Measurements from ENCODE around the gene ZNF322.

The ZNF322 gene

DNA sequence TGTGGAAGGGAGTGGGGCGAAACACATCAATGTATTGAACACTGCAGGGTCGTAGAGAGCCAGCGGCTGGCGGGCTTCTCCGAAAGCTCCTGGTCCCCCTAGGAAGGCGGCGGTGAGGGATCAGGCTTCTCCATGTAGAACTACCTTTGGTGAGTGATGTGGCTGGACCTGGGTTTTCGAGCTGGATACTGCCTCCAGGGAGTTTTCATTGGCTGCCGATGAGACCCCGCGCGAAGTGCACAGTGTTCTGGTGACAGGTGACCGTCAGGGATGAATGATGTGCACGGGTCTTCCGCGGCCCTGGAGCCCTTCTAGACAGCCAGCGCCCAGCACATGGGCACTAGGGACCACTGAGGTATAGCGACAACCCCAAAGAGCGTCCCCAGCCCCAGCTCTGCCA lies 46.3 kb downstream of the ZNF322 start:
- DNase-seq, result no peak

DNA sequence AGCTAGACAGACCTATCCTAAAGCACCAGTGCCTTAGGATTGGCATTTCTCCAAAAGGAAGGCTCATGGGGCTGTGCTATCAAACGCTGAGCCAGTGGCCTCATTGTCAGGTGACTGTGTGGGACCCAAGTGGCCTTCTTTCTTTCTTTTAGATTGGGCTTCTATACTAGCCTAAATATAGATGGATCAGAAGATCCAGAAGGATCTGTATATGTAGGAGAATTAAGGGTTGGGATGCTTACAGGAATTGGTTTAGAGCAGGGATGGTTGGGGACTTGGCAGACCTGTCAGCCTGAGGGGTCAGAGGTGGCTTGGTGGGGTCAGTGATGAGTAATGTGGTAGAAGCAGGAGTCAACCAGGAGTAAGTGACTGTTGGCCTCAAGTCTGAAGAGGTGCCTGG lies 47.9 kb downstream of the ZNF322 start:
- no peak for DNase-seq

DNA sequence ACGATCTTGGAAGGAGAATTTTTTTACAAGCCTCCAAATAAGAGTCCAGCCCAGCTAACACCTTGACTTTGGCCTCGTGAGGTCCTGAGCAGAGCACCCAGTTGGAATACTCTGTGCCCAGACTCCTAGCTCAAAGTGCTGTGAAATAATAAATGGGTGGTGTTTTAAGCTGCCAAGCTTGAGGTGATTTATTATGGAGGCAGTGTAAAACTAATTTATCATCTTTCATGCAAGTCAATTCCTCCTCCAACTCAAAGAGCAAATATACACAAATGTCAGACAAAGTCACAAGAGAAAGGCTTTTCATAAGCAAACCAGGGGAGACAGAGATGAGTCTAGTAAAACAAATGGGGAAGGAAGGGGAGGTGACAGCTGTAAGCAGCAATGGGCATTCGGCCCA lies 50.1 kb downstream of the ZNF322 start:
- no peak for DNase-seq

DNA sequence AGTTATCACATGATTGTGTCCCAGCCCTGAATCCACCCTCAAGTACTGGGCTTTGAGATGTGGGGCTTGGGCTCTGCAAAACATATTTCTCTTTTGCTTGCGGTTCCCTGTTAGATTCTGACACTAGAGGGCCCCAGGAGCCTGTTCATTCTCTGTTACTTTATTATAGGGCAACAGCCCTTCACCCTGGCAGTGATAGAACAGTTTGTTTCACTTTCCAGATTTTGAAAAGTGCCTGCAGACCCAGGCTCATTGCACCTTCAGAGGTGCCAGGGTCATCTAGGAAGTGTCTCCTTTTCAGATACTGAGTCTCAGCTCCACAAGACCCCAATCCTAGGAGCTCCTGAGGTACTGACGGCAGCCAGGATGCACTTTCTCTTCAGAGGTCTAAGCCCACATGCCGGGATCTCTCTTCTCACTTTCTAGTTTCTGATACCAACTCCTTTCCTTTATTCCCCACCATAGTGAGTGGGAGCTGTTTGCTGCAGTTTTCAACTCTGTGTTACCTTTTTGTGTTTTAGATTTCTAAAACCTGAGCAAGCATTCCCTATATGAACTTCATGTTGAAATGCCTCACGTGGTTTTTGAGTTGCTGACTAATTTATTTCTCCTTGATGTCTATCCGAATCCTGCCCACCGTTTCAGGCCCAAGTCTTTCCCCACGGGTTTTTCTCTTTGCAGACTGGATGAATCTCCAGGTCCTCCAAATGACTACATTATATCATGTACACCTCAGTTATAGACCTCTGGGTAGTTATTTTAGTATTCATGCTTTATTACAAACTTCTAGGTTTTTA lies 51.9 kb downstream of the ZNF322 start:
- peak; percentile 48 for DNase-seq

DNA sequence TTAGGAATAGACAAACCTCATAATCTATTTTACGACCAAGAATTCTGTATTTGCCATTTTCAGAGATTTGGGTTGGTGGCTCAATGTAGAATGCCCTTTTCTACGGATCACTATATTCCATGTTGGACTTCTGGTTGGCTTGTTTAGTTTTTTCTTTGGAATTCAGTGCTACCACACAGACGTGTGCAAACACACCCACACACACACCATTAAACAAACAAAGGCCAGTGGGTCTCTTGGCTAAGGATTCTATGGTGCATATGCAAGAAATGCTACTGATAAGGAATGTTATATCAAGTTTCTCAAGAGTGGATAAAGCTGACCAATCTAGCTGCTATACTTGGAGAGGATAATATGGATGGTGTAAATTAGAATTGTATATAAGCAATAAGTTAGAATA lies 54.7 kb downstream of the ZNF322 start:
- no peak for DNase-seq

DNA sequence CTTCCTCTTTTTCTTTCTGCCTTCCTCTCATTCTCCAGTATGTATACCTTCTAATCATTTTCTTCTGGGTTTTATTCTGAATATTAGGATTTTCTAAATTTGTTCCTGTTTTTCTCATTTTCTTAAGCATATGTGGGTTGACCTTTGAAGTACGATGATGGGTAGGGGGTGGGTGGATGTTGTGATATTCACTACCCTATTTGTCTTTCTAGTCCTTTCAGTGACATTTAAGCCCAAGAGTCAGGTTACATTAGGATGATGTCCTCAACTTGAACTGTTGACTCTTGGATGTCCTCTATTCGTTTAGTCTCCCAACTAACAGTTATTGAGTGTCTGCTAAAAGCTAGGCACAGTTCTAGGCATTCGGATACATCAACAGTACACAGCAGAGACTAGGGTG lies 55.5 kb downstream of the ZNF322 start:
- no peak for DNase-seq

DNA sequence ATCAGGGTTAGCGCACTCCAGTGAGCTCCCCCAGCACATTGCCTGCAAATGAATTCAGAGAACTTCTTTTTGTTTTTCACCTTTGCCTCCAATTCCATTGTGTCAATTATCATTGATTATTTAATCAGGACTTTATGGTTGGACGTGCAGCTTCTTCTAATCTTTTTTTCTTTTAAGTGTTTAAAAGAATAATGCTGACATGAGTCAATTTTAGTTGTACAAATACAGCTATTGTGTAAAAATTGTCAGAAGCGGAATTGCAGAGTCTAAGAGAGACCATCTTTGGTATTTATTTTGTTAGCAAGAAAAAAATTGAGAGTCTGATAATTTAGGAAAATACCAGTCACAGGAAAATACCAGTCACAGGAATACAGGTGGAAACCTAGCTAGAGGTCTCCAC lies 57.3 kb downstream of the ZNF322 start:
- DNase-seq, result no peak

DNA sequence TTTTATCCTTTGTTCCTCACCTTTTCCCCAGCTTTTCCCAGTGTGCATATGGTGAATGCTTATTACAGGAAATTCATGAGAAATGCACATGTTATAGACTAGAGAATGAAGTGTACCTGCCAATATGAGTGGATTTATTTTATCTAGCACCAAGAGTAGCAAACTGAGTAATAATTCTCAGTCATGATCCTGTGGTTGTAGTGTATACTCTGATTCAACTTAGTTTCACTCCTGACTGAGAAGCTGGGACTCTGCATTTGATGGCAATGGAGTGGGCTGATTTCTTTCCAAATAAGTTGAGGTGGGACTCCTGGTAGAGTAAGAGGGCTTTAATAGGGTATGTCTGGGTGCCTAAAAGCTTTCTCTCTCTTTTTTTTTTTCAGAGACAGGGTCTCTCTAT lies 58.8 kb downstream of the ZNF322 start:
- DNase-seq, result no peak

DNA sequence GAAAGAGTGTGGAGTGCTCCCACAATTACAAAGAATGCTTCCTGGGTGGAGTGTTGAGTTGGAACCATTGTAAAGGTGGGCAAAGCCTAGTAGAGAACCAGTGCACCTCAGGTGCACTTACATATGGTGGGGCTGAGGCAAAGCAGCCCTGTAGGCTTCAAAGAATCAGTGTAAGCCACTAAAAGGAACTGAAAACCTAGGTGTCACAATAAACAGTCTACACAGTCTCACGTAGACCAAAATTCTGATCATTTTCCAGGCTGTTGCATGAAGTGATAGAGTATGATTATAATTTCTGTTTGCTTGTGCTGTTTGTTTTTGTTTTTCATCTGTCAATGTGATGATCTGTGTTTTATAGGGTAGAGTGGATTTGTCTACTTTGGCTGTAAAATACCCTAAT lies 60.0 kb downstream of the ZNF322 start:
- DNase-seq, result no peak

DNA sequence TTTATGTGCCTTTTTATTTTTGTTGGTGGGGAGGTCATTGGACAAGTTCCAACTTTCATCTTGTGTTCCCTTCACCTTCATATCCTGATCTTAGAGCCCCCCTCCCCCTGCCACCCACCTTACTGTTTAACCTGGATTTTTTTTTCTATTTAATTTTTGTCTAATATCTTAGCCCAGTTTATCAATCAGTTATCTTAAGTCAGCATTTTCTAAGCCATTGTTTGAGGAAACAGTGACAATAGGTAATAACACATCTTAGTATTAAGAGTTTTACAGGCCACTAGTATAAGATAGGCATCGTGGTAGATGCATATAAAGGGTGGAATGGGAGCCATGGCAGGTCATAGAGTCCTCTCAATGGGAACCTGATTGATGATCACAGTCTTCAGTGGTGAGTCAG lies 60.4 kb downstream of the ZNF322 start:
- DNase-seq, result no peak

DNA sequence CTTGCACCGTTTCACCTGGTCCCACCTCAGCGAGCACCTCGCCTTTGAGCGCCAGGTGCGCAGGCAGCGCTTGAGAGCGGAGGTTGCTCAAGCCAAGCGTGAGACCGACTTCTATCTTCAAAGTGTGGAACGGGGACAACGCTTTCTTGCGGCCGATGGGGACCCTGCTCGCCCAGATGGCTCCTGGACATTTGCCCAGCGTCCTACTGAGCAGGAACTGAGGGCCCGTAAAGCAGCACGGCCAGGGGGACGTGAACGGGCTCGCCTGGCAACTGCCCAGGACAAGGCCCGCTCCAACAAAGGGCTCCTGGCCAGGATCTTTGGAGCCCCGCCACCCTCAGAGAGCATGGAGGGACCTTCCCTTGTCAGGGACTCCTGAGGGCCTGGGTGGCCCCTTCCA lies 61.3 kb downstream of the ZNF322 start:
- DNase-seq, result no peak

DNA sequence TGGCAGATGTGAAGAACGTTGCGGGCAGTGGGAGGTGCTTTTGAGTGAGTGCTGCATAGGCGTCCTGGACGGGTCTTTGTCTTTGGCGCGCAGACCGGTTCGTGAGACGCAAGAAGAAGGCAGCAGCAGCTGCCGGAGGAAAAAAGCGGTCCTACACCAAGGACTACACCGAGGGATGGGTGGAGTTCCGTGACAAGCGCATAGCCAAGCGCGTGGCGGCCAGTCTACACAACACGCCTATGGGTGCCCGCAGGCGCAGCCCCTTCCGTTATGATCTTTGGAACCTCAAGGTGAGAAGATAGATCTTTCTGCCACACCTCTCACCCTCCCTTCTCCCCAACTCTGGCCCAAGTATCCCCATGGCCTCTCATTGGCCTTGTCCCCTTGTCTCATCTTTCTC lies 61.7 kb downstream of the ZNF322 start:
- DNase-seq, result no peak

DNA sequence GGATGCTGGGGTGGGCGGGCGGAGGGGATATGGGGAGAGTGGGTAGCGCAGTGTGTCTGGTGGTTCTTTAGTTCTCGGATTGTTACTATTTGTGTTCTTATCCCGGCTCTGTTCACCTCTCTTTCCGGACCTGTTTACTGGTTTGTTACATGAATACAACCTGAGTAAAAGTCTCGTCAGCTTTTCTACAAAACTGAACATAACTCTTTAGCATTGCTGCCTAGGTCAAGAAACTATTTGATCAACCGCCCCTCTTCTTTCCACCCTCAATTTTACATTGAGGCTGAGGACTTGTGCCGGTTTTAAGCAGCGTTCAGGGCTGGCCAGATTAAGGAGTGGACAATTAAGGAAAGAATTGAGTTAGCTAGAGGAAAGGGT lies 62.2 kb downstream of the ZNF322 start:
- DNase-seq, result no peak

DNA sequence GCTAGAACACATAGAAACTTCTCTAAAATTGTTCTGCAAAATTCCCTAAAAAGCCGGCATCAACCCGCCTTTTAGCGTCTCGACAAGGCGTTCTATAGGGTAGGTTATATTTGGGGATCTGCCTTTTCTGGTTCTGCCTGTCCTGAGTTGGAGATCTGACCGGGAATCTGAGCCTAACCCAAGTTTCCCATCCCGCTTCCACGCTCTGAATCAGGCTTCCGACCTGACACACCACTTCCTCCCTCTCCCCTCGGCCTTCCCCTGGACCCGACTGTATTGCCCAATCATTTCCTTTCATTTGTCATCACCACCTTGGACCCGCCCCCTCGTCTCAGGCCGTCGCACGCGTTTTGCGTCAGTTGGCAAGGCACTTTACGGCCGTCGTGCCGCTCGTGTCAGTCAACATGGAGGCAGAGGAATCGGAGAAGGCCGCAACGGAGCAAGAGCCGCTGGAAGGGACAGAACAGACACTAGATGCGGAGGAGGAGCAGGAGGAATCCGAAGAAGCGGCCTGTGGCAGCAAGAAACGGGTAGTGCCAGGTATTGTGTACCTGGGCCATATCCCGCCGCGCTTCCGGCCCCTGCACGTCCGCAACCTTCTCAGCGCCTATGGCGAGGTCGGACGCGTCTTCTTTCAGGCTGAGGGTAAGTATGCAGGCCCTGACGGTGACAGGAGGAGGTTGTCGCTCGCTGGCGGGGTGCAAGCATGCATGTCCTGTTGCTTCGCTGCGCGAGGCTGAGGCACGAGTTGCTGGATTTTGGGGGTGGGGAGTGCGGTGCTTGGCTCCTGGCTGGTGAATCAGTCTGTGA lies 62.8 kb downstream of the ZNF322 start, which contains the start of gene ABT1:
Gene ABT1 (plus strand): TSS at position 375 of the 810 bp plus-strand sequence. CDS start 30 bp downstream, at position 405.
- DNase-seq, result peak; percentile 97

DNA sequence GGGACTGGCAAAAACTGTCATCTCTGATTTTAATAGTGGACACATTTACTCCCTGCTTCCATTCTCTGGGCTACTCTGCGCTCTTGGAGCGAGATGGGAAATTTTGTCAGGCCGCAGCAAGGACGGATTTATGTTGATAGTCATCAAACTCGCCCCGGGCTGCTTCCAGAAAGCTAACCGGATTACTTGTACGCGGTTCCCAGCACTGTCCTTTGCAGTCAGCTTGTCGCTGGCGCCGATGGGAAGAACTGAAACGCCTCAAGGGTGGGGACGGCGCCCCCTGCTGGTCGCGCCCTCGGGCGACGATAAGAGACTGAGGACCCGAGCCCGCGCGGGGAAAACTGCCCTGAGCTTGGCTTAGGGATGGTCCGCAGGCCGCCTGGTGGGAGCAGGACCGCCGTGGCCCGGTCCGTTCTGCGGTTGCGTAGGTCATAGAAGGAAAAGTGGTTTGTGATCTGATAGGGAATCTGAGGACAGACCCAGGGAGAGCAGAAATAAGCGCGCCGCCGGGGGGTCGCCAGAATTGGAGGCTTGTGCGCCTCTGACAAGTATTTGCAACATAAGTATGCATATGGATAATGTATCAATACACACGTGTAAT lies 63.8 kb downstream of the ZNF322 start:
- peak; percentile 86 for DNase-seq

DNA sequence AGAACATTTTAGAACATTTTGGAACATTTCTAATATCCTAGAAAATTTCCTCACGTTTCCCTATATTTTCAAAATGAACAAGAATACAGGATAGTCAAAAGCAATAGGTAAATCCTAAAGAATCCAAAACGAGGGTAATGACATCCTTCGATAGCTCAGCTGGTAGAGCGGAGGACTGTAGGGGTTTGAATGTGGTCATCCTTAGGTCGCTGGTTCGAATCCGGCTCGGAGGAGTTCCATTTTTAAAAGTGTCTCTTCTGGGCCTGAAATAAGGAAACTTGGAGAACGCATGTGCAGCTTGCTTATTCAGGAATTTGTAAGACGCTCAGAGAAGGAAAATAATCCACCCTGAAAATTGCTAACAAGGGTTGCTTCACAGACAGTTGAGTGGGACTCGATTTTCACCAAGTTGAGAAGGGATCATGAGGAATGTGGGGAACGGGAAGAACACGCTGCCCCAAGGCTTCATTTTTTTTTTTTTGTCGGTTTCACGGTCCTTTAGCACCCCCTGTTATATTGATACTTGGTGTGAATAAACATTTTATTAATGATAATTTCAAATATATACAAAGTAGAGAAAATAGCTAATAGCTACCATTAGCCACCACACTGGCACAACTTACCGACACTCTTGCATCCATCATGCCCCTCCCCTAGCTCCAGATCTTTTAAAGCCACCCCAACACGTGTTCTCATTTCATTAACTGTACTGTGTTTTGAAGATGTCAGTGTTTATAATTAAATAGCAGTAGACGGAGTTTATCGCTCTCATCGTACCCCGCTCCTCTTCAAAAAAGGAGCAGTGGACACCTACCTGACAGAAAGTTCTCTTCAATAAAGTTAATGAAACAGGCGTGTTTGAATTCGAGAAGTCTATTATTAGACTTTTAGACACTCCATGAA lies 64.6 kb downstream of the ZNF322 start:
- DNase-seq, result peak; percentile 41

DNA sequence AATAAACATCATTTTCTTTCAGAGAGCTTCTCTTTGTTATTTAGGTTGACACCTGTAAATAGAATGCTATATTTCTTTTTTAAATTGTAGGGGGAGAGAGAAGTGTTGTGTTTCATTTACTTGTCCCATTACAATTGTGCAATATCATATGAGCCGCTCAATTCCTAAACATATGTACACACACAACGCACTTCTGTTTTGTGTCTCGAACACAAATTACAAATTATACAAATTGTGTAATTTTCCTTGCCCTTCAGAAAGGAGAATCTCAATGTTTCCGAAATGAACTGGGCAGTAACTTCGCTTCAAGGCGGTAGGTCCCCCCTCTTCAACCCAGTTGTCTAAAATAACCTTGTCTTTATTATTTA lies 65.4 kb downstream of the ZNF322 start:
- no peak for DNase-seq

DNA sequence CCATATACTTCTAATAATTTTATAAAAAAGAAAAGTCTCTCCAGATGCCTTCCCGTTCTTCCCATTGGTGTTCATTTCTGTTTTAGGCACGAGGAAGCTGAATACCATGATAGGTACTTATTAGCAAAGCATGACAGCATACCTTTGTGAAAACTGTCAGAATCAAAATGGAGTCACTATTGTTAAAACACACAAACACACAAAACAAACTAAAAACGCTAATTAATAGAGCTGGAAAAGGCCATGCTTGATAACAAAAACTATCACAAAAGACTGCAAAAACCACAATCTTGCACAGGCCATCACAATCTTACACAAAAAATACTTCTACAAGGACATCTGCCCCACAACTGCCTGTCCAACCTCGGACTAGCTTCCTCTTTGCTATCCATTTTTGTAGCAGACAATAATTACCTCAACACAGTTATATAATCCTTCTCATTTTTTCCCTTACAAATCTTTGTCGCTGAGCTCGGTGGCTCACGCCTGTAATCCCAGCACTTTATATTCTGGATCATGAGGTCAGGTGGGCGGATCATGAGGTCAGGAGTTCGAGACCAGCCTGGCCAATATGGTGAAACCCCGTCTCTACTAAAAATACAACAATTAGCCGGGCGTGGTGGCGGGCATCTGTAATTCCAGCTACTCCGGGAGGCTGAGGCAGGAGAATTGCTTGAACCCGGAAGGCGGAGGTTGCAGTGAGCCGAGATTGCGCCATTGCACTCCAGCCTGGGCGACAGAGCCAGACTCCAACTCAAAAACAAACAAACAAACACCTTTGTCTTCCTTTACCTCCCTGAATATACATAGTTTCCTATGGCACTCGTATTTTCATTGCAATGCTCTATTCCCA lies 66.0 kb downstream of the ZNF322 start:
- no peak for DNase-seq

DNA sequence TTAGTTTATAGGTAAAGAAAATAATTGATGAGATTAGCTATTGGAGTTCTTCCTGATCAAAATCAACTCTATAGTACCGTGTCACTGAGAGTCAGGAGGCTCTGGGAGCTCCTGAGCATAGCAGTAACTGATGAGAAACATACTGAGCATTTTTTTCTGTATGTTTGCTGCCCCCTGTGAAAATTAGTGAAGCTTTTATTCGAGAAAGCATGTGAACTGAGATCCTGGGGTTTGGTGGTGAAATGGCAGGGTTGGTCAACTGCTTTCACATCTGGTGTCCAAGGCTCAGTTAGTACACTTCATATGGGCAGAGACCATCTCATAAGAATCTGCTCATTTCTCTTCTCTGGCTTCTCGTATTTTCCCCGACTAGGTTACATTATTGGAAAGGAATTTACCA lies 66.9 kb downstream of the ZNF322 start:
- DNase-seq, result no peak

DNA sequence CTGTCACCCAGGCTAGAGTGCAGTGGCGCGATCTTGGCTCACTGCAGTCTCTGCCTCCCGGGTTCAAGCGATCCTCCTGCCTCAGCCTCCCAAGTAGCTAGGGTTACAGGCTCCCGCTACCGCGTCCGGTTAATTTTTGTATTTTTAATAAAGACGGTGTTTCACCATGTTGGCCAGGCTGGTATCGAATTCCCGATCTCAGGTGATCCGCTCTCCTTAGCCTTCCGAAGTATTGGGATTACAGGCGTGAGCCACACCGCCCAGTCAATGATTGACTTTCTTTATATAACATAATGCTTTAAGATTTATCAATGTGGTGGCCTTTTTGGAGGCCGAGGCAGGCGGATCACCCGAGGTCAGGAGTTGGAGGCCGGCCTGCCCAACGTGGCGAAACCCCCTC lies 70.6 kb downstream of the ZNF322 start:
- no peak for DNase-seq

Data from NCI-H2171 treated with DMSO at 0.1 percent for 48 hours (cell line).